Measurements from ENCODE around the gene GPRC5C.
A peak's percentile ranks its signal among the peaks of the same experiment; 100 is the strongest.
"Not testable (repeated sequence)": the region's sequence is repeated elsewhere in the genome, so short reads cannot be mapped to it uniquely, and the experiment has no call there.

The GPRC5C gene

GRCh38 chr17:74477411-74477810 lies 45.5 kb downstream of the GPRC5C start:
- no peak for DNase-seq

- no peak for DNase-seq
These were observed 46.7 kb downstream of the GPRC5C start for GRCh38 chr17:74478420-74479100.

- DNase-seq, result no peak
These were observed 48.4 kb downstream of the GPRC5C start for GRCh38 chr17:74480290-74480689.

- DNase-seq, result no peak
These were observed 49.7 kb downstream of the GPRC5C start for GRCh38 chr17:74481621-74482020.

GRCh38 chr17:74484066-74484465 lies 52.2 kb downstream of the GPRC5C start:
- DNase-seq, result no peak

GRCh38 chr17:74485022-74485743 lies 53.3 kb downstream of the GPRC5C start:
- no peak for DNase-seq

- DNase-seq, result no peak
These were observed 54.0 kb downstream of the GPRC5C start for GRCh38 chr17:74485841-74486240.

- not testable (repeated sequence) for DNase-seq
These were observed 56.4 kb downstream of the GPRC5C start for GRCh38 chr17:74488276-74488675.

GRCh38 chr17:74490716-74491115 lies 58.8 kb downstream of the GPRC5C start:
- no peak for DNase-seq

GRCh38 chr17:74491626-74492025 lies 59.7 kb downstream of the GPRC5C start:
- DNase-seq, result no peak

GRCh38 chr17:74493331-74493833 lies 61.5 kb downstream of the GPRC5C start:
- peak; percentile 52 for DNase-seq

Measured in effector CD4-positive, alpha-beta T cell (primary cell).